Measurements from ENCODE around the gene INPP4B.
A peak's percentile ranks its signal among the peaks of the same experiment; 100 is the strongest.

Gene INPP4B

GRCh38 chr4:142858446-142858845 is 12.3 kb upstream of the INPP4B start:
- no peaks in the 10 kb centered on the region for H3K27me3 ChIP-seq (ENCODE audit: control insufficient read depth, insufficient read depth, low read length)
- H3K9me3 ChIP-seq (ENCODE audit: control insufficient read depth, insufficient read depth, low read length): no peaks in the 10 kb centered on the region
- no peaks in the 10 kb centered on the region for H3K4me1 ChIP-seq (ENCODE audit: control insufficient read depth, insufficient read depth, low read length)
- H3K36me3 ChIP-seq (ENCODE audit: control insufficient read depth, insufficient read depth, low read length): no peaks in the 10 kb centered on the region
- no peak overlapping the region for H3K9ac ChIP-seq (ENCODE audit: low read depth, low read length)
- no peak overlapping the region for H3K4me3 ChIP-seq (ENCODE audit: low read depth, low read length)
- no peak overlapping the region for H3K27ac ChIP-seq (ENCODE audit: low read depth, low read length)

GRCh38 chr4:142856576-142856975 is 10.5 kb upstream of the INPP4B start:
- Histone ChIP-seq H3K27ac (ENCODE audit: low read depth, low read length) (no peak overlapping the region), H3K9me3 (ENCODE audit: control insufficient read depth, insufficient read depth, low read length) (no peaks in the 10 kb centered on the region), H3K36me3 (ENCODE audit: control insufficient read depth, insufficient read depth, low read length) (no peaks in the 10 kb centered on the region), H3K9ac (ENCODE audit: low read depth, low read length) (no peak overlapping the region), H3K27me3 (ENCODE audit: control insufficient read depth, insufficient read depth, low read length) (no peaks in the 10 kb centered on the region), H3K4me1 (ENCODE audit: control insufficient read depth, insufficient read depth, low read length) (no peaks in the 10 kb centered on the region), H3K4me3 (ENCODE audit: low read depth, low read length) (no peak overlapping the region)

- Histone ChIP-seq H3K36me3 (ENCODE audit: control insufficient read depth, insufficient read depth, low read length) (no peaks in the 10 kb centered on the region), H3K27ac (ENCODE audit: low read depth, low read length) (no peak overlapping the region), H3K9ac (ENCODE audit: low read depth, low read length) (no peak overlapping the region), H3K9me3 (ENCODE audit: control insufficient read depth, insufficient read depth, low read length) (no peaks in the 10 kb centered on the region), H3K4me1 (ENCODE audit: control insufficient read depth, insufficient read depth, low read length) (no peaks in the 10 kb centered on the region; the same call in 1 of the 2 replicates), H3K27me3 (ENCODE audit: control insufficient read depth, insufficient read depth, low read length) (peaks cover 36% of the 10 kb centered on the region), H3K4me3 (ENCODE audit: low read depth, low read length) (no peak overlapping the region)
Observed at GRCh38 chr4:142850478-142850877, 4.4 kb upstream of the INPP4B start.

- peak overlapping the region; percentile 72 for H3K4me3 ChIP-seq (ENCODE audit: low read depth, low read length)
- H3K27me3 ChIP-seq (ENCODE audit: control insufficient read depth, insufficient read depth, low read length): peaks cover 62% of the 10 kb centered on the region
- no peak overlapping the region for H3K27ac ChIP-seq (ENCODE audit: low read depth, low read length)
- H3K9ac ChIP-seq (ENCODE audit: low read depth, low read length): no peak overlapping the region
- H3K4me1 ChIP-seq (ENCODE audit: control insufficient read depth, insufficient read depth, low read length): no peaks in the 10 kb centered on the region; the same call in 1 of the 2 replicates
- H3K9me3 ChIP-seq (ENCODE audit: control insufficient read depth, insufficient read depth, low read length): no peaks in the 10 kb centered on the region
- no peaks in the 10 kb centered on the region for H3K36me3 ChIP-seq (ENCODE audit: control insufficient read depth, insufficient read depth, low read length)
Observed at GRCh38 chr4:142846729-142847596, 862 bp upstream of the INPP4B start.

GRCh38 chr4:142845293-142846107 is 601 bp downstream of the INPP4B start:
- H3K9ac ChIP-seq (ENCODE audit: low read depth, low read length): no peak overlapping the region
- no peak overlapping the region for H3K27ac ChIP-seq (ENCODE audit: low read depth, low read length)
- H3K9me3 ChIP-seq (ENCODE audit: control insufficient read depth, insufficient read depth, low read length): no peaks in the 10 kb centered on the region
- H3K4me1 ChIP-seq (ENCODE audit: control insufficient read depth, insufficient read depth, low read length): no peaks in the 10 kb centered on the region; the same call in 1 of the 2 replicates
- peak overlapping the region; percentile 72 for H3K4me3 ChIP-seq (ENCODE audit: low read depth, low read length)
- H3K27me3 ChIP-seq (ENCODE audit: control insufficient read depth, insufficient read depth, low read length): peaks cover 62% of the 10 kb centered on the region
- H3K36me3 ChIP-seq (ENCODE audit: control insufficient read depth, insufficient read depth, low read length): no peaks in the 10 kb centered on the region

- H3K27me3 ChIP-seq (ENCODE audit: control insufficient read depth, insufficient read depth, low read length): peaks cover 62% of the 10 kb centered on the region
- H3K36me3 ChIP-seq (ENCODE audit: control insufficient read depth, insufficient read depth, low read length): no peaks in the 10 kb centered on the region
- H3K9ac ChIP-seq (ENCODE audit: low read depth, low read length): no peak overlapping the region
- no peaks in the 10 kb centered on the region; the same call in 1 of the 2 replicates for H3K4me1 ChIP-seq (ENCODE audit: control insufficient read depth, insufficient read depth, low read length)
- no peaks in the 10 kb centered on the region for H3K9me3 ChIP-seq (ENCODE audit: control insufficient read depth, insufficient read depth, low read length)
- H3K4me3 ChIP-seq (ENCODE audit: low read depth, low read length): no peak overlapping the region
- H3K27ac ChIP-seq (ENCODE audit: low read depth, low read length): no peak overlapping the region
Observed at GRCh38 chr4:142844782-142845181, 1.3 kb downstream of the INPP4B start.

- Histone ChIP-seq H3K36me3 (ENCODE audit: control insufficient read depth, insufficient read depth, low read length) (no peaks in the 10 kb centered on the region), H3K4me3 (ENCODE audit: low read depth, low read length) (no peak overlapping the region), H3K4me1 (ENCODE audit: control insufficient read depth, insufficient read depth, low read length) (no peaks in the 10 kb centered on the region), H3K27me3 (ENCODE audit: control insufficient read depth, insufficient read depth, low read length) (peaks cover 27% of the 10 kb centered on the region), H3K27ac (ENCODE audit: low read depth, low read length) (no peak overlapping the region), H3K9me3 (ENCODE audit: control insufficient read depth, insufficient read depth, low read length) (no peaks in the 10 kb centered on the region), H3K9ac (ENCODE audit: low read depth, low read length) (no peak overlapping the region)
Observed at GRCh38 chr4:142840516-142841123, 5.5 kb downstream of the INPP4B start.

GRCh38 chr4:142838778-142839177 is 7.3 kb downstream of the INPP4B start:
- H3K9ac ChIP-seq (ENCODE audit: low read depth, low read length): no peak overlapping the region
- H3K4me1 ChIP-seq (ENCODE audit: control insufficient read depth, insufficient read depth, low read length): no peaks in the 10 kb centered on the region
- no peaks in the 10 kb centered on the region for H3K9me3 ChIP-seq (ENCODE audit: control insufficient read depth, insufficient read depth, low read length)
- no peak overlapping the region for H3K4me3 ChIP-seq (ENCODE audit: low read depth, low read length)
- no peaks in the 10 kb centered on the region for H3K36me3 ChIP-seq (ENCODE audit: control insufficient read depth, insufficient read depth, low read length)
- H3K27ac ChIP-seq (ENCODE audit: low read depth, low read length): no peak overlapping the region
- H3K27me3 ChIP-seq (ENCODE audit: control insufficient read depth, insufficient read depth, low read length): peaks cover 9% of the 10 kb centered on the region

GRCh38 chr4:142832022-142832421 is 14.1 kb downstream of the INPP4B start:
- Histone ChIP-seq H3K27ac (ENCODE audit: low read depth, low read length) (no peak overlapping the region), H3K4me3 (ENCODE audit: low read depth, low read length) (no peak overlapping the region), H3K4me1 (ENCODE audit: control insufficient read depth, insufficient read depth, low read length) (peaks cover 11% of the 10 kb centered on the region; the same call in 1 of the 2 replicates), H3K27me3 (ENCODE audit: control insufficient read depth, insufficient read depth, low read length) (no peaks in the 10 kb centered on the region), H3K9ac (ENCODE audit: low read depth, low read length) (no peak overlapping the region), H3K36me3 (ENCODE audit: control insufficient read depth, insufficient read depth, low read length) (no peaks in the 10 kb centered on the region), H3K9me3 (ENCODE audit: control insufficient read depth, insufficient read depth, low read length) (no peaks in the 10 kb centered on the region)

GRCh38 chr4:142826503-142827241 is 19.4 kb downstream of the INPP4B start:
- no peak overlapping the region for H3K4me3 ChIP-seq (ENCODE audit: low read depth, low read length)
- H3K27ac ChIP-seq (ENCODE audit: low read depth, low read length): no peak overlapping the region
- H3K9ac ChIP-seq (ENCODE audit: low read depth, low read length): no peak overlapping the region
- H3K9me3 ChIP-seq (ENCODE audit: control insufficient read depth, insufficient read depth, low read length): no peaks in the 10 kb centered on the region
- H3K4me1 ChIP-seq (ENCODE audit: control insufficient read depth, insufficient read depth, low read length): 0 out of 2 replicates have a peak, but pooled peaks cover 6% of the 10 kb centered on the region
- H3K36me3 ChIP-seq (ENCODE audit: control insufficient read depth, insufficient read depth, low read length): no peaks in the 10 kb centered on the region
- no peaks in the 10 kb centered on the region for H3K27me3 ChIP-seq (ENCODE audit: control insufficient read depth, insufficient read depth, low read length)
